Raji (cell line): ENCODE data around the gene LTF.

ENCODE experiments used
- POLR2A ChIP-seq: IDR thresholded peaks from 2 replicates; pipeline ENCODE4 v1.6.1; 2011; ENCODE audit warnings: low read depth, low read length, control low read depth; ENCODE audit not compliant: insufficient read depth

LTF gene

DNA sequence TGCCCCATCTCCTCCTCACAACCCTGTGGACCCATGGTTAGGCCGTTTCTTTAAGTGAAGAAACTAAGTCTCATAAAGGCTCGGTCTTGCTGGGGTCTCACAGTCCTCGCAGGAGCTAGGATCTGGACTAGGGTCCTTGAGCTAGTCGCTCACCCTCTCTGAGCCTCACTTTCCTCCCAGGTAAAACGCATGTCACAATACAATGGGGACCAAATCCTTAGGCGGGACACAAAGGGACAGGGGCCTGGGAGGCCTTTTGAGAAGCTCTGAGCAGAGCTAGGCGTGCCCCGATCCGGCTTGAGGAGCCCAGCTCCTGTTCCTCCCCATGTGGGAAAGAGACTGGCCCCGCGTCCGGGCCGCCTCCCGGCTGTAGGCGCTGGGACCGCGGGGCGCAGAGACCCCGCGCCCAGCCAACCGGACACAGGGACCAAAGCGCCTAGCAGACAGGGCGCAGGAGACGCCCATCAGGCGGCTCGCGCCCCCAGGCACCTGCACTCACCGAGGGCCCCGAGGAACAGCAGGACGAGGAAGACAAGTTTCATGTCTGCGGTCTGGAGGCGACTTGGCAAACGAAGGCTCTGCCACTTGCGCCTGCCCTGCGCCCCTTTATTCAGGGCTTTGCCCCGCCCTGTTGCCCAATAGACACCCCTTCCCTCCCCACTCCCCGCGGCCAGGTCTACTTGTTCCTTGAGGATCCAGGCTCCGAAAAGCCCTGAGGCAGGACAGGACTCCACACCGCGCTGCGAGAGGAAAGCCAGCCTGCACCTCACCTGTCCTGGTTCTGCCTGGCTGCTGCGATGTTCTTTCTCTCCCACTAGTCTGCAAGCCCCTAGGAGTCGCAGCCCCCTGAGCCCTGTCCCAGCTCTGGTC, at the start of gene LTF:
TSS of gene LTF (minus strand) at position 580 of the 870 bp plus-strand sequence. CDS start at position 542, 38 bp downstream.
- no peak for TF ChIP-seq POLR2A

DNA sequence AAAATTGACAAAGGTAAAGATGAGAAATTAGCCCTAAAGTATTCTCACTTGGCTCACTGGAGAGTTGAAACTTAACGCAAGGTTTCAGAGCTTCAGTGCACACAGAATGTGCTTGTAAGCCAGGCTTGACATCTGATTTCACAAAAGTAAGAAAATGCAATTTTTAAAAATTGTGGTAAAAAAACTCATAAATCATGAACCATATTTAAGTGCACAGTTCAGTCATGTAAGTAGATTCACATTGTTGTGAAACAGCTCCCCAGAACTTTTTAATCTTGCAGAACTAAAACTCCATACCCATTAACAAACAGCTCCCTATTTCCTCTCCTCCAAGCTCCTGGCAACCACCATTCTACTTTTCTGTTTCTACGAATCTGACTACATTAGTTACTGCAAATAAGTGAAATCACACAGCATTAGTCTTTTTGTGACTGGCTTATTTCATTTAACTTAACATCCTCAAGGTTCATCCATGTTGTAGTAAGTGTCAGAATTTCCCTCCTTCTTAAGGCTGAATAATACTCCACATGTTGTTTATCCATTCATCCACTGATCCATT, 47.6 kb upstream of the LTF start:
- no peak for TF ChIP-seq POLR2A

DNA sequence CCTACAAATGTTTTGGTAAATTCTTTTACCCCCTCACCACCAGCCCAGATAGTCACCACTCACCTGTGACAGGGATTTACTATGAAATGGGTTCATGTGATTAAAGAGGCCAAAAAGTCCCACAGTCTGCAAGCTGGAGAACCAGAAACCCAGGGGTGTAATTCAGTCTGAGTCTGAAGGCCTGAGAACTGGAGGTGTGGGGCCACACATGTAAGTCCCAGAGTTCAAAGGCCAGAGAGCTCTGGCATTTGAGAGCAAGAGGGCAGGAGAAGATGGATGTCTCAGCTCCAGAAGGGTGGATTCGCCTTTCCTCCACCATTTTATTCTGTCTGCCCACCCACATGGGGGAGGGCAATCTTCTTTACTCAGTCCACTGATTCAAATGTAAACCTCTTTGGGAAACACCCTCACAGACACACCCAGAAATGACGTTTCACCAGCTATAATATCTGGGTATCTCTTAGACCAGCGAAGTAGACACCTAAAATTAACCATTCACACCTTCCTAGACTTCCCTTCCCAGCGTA, 45.0 kb upstream of the LTF start:
- TF ChIP-seq POLR2A, result no peak

DNA sequence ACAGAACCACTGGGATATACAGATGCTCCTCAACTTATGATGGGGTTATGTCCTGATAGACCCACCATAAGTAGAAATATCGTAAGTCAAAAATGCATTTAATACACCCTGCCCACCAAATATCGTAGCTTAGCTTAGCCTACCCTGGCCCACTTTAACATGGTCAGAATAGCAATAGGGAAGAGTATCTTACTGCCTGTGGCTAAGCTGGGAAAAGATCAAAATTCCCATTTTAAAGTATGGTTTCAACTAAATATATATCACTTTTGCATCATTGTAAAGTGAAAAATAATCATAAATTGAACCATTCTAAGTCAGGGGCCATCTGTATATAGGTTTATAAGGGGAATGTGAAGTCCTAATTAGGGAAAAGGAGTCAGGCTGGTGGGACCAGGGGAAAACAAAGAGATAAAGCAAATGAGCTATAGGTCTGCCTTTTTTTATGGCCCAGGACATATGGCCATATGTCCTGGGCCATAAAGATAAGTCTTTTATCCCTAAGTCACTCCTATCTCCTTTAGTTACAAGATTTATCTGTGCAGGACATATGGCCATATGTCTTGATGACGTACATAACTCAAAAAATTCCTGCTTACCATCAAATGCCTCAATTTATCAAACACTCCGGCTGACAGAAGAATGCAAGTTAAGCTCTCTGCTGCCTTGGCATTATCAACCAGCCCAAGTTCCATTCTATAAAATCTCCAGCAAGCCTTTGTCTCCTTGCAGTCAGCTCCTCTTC, 44.3 kb upstream of the LTF start:
- no peak for TF ChIP-seq POLR2A

DNA sequence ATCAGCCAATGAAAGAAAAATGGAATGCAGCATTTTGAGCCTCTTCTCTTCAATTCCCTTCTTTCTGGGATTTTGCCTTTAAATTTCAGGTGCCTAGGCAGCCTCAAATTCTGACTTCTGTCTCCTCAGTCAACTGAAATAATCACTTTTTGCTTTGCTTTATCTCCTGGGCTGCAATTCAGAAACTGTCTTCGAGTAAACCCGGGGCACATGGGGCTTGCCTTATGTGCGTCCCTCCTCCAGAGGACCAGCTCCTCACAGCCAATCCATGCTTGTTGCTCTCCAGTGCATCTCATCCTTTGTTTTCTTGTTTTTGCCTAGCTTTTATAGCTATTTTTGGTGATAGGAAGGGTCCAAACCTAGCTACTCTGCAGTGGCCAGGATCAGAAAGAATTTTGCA, 41.8 kb upstream of the LTF start:
- TF ChIP-seq POLR2A, result no peak

DNA sequence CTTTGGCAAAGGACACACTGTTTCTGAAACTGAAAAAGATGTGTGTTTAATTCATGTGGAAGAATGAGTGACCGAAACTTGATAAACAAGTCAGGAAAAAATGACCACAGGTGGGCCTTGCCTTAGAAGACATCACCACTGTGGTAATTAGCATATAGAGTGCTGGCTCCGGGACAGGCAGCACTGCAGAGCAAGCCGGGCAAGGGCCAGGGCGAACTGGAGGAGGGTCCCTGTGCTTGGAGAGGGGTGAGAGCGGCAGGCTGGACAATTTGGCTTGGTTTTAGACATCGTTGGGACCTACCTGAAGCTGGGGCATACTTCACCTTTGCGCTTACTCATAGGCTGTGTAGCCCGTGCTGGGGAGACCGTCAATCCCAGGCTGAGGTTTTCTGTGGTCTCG, 41.2 kb upstream of the LTF start:
- no peak for TF ChIP-seq POLR2A

DNA sequence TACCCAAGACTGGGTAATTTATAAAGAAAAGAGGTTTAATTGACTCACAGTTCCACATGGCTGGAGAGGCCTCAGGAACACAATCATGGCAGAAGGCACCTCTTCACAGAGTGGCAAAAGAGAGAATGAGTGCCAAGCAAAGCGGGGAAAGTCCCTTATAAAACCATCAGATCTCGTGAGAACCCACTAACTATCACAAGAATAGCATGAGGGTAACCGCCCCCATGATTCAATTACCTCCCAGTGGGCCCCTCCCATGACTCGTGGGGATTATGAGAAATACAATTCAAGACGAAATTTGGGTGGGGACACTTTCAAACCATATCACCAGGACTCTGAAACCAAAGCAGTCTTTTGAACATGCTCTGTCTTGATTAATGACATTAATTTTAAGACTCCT, 40.1 kb upstream of the LTF start:
- TF ChIP-seq POLR2A, result no peak

DNA sequence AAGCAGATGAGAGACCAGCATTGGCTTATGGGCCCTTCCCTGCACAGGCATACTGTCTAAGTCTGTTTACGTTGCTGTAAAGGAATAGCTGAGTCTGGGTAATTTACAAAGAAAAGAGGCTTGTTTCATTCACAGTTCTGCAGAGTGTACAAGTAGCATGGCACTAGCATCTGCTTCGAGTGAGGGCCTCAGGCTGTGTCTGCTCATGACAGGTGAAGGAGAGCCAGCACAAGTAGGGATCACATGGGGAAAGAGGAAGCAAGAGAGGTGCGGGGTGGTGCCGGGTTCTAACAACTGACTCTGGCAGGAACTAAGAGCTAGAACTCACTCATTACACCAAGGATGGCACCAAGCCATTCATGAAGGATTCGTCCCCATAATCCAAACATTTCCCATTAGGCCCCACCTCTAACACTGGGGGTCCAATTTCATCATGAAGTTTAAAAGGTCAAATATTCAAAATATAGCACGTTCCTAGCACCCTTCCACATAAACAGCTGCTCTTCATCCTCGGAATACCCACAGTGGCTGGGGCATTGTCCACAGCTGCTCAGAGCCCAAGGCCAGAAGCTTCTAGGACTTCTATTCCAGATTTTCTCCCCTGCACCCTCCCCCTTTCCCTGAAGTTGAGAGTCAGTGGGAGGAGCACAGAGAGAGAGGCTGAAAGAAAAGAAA, 38.6 kb upstream of the LTF start:
- TF ChIP-seq POLR2A, result no peak

DNA sequence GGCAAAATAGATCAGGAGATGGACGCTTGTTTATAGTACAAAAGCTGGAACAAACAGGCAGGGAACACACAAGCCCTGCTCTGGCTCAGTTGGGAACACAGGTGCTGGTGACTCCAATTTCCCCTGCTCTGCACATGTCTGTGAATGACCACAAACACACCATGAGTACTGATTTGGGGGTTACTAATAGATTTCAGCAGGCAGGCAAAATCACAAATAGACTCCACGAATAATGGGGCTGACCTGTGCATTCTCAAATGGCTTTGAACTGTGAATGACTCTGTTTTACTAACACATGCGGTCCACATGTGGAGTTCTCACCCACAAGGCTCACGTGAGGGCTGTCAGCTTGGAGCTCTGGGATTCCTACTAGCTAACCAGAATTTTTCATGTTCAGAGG, 37.0 kb upstream of the LTF start:
- no peak for TF ChIP-seq POLR2A

DNA sequence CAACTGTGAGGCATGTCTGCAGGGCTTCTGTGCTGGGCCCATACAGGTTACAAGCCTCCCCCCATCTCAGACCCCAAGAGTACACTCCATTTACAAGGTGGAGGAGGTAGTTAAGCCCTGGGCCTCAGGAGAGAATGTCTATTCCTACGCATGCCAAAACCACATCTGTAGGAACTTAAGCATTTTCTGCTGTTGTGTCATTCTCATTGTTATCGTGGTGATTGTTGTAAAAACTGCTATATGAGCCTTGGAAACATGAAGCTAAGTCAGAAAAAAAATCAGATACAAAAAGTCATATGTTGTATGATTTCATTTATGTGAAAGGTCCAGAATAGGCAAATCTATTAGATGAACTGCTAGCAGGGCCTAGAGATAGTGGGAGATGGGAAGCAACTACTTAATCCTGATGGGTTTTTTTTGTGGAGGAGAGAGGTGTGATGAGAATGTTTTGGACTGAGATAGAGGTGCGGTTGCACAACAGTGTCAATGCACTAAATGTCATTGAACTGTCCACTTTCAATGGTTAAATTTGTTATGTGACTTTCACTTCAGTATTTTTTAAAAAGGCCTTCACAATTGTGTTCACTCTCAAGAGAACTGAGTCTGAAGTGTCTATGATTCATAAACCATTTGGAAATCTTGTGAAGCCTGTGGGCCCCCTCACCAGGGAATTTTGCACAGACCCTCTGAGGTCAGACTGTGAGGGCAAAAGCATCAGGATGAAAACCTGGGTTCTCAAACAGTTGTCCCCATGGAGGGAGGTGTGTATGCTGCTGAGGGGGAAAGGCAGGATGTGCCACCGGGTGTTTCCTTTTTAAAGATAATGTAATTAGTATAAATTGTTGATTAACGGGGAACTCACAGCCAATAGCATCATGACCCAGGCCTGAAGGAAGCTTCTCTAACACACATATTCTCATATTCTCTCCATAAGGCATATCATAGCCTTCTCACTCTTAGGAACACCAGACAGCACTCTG, 36.2 kb upstream of the LTF start:
- TF ChIP-seq POLR2A, result no peak

DNA sequence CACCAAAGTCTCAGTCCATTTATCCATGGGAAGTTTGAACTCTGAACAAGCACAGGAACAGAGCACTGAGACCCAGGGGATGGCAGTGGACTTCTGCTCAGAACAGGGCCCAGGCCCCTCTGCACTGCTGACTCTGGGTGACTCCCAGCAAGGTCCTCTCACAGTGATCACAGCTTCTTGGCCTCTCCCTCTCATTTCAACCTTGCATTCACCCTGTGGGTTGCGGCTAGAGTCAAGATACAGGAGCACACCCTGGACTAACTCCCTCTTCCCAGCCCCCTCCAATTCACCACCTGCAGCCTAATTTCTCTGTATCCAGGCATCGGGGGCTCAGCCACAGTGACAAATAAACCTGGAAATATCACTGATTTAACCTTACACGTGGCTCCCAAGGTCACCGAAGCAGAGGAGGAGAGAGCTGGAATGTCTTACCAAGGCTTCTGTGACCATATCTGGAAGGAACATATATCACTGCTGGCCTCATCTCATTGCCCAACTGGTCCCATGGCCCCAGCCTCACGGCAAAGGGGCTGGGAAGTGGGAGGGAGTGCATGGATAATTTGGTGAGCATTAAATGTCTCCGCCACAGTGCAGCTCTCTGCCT, 34.3 kb upstream of the LTF start:
- no peak for TF ChIP-seq POLR2A

DNA sequence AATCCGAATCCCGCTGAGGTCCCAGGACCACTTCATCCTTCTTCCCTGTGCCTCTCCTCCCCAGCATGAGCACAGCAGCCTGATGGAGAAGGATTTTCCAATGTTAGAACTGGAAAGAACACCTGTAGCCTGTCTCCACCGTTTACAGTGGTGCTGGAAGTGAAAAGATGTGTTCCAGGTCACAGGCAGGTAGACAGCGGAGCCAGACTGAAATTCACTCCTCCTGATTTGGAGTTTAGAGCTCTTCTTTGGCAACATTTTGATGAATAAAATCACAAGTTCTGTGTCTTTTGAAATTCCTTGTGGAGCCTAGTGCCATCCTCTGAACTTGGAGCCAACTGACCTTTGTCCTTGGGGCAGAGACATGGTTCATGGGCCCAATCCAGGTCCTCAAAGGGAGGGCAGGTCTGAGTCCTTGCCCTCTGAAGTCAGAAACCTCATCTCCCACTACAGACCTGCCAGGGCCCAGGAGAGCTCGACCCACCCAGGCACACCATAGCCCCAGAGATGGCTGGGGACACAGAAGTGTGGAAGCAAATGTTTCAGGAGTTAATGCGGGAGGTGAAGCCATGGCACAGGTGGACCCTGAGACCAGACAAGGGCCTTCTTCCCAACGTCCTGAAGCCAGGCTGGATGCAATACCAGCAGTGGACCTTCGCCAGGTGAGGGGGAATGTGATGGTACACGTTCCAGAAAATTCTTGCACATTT, 33.0 kb upstream of the LTF start, which contains the start of gene RTP3:
TSS of gene RTP3 (plus strand) at position 421 of the 710 bp plus-strand sequence. CDS start at position 508, 87 bp downstream.
- no peak for TF ChIP-seq POLR2A
